KMS-11 (cell line): ENCODE measurements around the gene TEAD1.

ENCODE experiments used
- H2AFZ ChIP-seq: fragments of 200-600 bp; sonication (generic); 2 replicates; pipeline ENCODE4 v1.6.1; 2016; ENCODE audit warnings: antibody characterized with exemption, mixed run types, low read depth
- H3K27ac ChIP-seq: fragments of 200-600 bp; sonication (generic); 2 replicates; pipeline ENCODE4 v1.6.1; 2016; ENCODE audit warnings: mild to moderate bottlenecking, mixed run types
- H3K27me3 ChIP-seq: fragments of 200-600 bp; sonication (generic); 2 replicates; pipeline ENCODE4 v1.6.1; 2017; ENCODE audit warnings: mild to moderate bottlenecking, low read depth, mixed run types, moderate library complexity; ENCODE audit not compliant: insufficient read depth
- H3K36me3 ChIP-seq: fragments of 200-600 bp; sonication (generic); 2 replicates; pipeline ENCODE4 v1.6.1; 2017; ENCODE audit warnings: mild to moderate bottlenecking, mixed run types; ENCODE audit not compliant: insufficient read depth
- H3K4me1 ChIP-seq: fragments of 200-600 bp; sonication (generic); 2 replicates; pipeline ENCODE4 v1.6.1; 2016; ENCODE audit warnings: mild to moderate bottlenecking, low read depth, mixed run types; ENCODE audit not compliant: poor library complexity, severe bottlenecking
- H3K4me2 ChIP-seq: fragments of 200-600 bp; sonication (generic); 2 replicates; pipeline ENCODE4 v1.7.0; 2016; ENCODE audit warnings: mild to moderate bottlenecking, mixed run types
- H3K4me3 ChIP-seq: fragments of 200-600 bp; sonication (generic); IDR thresholded peaks from 2 replicates; pipeline ENCODE4 v1.6.1; 2017; ENCODE audit warnings: low read depth, low read length, mixed read lengths; ENCODE audit not compliant: insufficient read depth
- H3K79me2 ChIP-seq: fragments of 200-600 bp; sonication (generic); 2 replicates; pipeline ENCODE4 v1.6.1; 2016; ENCODE audit warnings: low read depth, mixed run types; ENCODE audit not compliant: insufficient read depth
- H3K9ac ChIP-seq: fragments of 200-600 bp; sonication (generic); 2 replicates; pipeline ENCODE4 v1.6.1; 2016; ENCODE audit warnings: mild to moderate bottlenecking, mixed run types
- H4K20me1 ChIP-seq: fragments of 200-600 bp; sonication (generic); 2 replicates; pipeline ENCODE4 v1.6.1; 2016; ENCODE audit warnings: mild to moderate bottlenecking, mixed run types; ENCODE audit not compliant: insufficient read depth
- CTCF ChIP-seq: fragments of 200-600 bp; sonication (generic); conservative IDR thresholded peaks from 2 replicates; pipeline ENCODE4 v1.6.1; 2017; ENCODE audit warnings: low read depth, mild to moderate bottlenecking, antibody characterized with exemption, low read length, moderate library complexity, mixed read lengths

The TEAD1 gene

GRCh38 chr11:12671370-12671769 lies 2.9 kb upstream of the TEAD1 start:
- no peaks in the 10 kb centered on the region for H4K20me1 ChIP-seq
- H3K27ac ChIP-seq, result no peak overlapping the region
- H3K36me3 ChIP-seq, result no peaks in the 10 kb centered on the region
- peaks cover 6% of the 10 kb centered on the region for H3K4me1 ChIP-seq
- peaks cover 13% of the 10 kb centered on the region for H3K79me2 ChIP-seq
- no peak overlapping the region for H3K4me3 ChIP-seq
- no peaks in the 10 kb centered on the region for H3K27me3 ChIP-seq
- no peak overlapping the region for H3K9ac ChIP-seq
- TF ChIP-seq CTCF, result no peak
- no peak overlapping the region for H3K4me2 ChIP-seq
- H2AFZ ChIP-seq, result no peak overlapping the region

GRCh38 chr11:12673601-12673923 lies 659 bp upstream of the TEAD1 start:
- peak overlapping the region; percentile 61 for H3K27ac ChIP-seq
- no peak overlapping the region for H3K4me3 ChIP-seq
- peak overlapping the region; percentile 49 for H3K4me2 ChIP-seq
- no peaks in the 10 kb centered on the region for H3K27me3 ChIP-seq
- no peaks in the 10 kb centered on the region for H3K36me3 ChIP-seq
- peaks cover 35% of the 10 kb centered on the region for H3K79me2 ChIP-seq
- H2AFZ ChIP-seq, result peak overlapping the region; percentile 82
- peak overlapping the region; percentile 94 for H3K9ac ChIP-seq
- TF ChIP-seq CTCF, result no peak
- peaks cover 11% of the 10 kb centered on the region for H4K20me1 ChIP-seq
- H3K4me1 ChIP-seq, result peaks cover 26% of the 10 kb centered on the region

GRCh38 chr11:12674571-12674935 lies 332 bp downstream of the TEAD1 start:
- Histone ChIP-seq H3K36me3 (no peaks in the 10 kb centered on the region), H3K27me3 (no peaks in the 10 kb centered on the region), H3K27ac (peak overlapping the region; percentile 73), H2AFZ (no peak overlapping the region), H3K9ac (peak overlapping the region; percentile 94), H4K20me1 (peaks cover 15% of the 10 kb centered on the region), H3K79me2 (peaks cover 45% of the 10 kb centered on the region), H3K4me2 (no peak overlapping the region), H3K4me3 (no peak overlapping the region), H3K4me1 (peaks cover 36% of the 10 kb centered on the region)
- no peak for TF ChIP-seq CTCF

GRCh38 chr11:12674936-12675696 lies 895 bp downstream of the TEAD1 start:
- peak overlapping the region; percentile 73 for H3K27ac ChIP-seq

More at GRCh38 chr11:12674936-12675696, 895 bp downstream of the TEAD1 start:
- Histone ChIP-seq H3K36me3 (no peaks in the 10 kb centered on the region), H3K4me2 (peak overlapping the region; percentile 59), H3K4me3 (no peak overlapping the region), H3K79me2 (peaks cover 51% of the 10 kb centered on the region), H3K9ac (peak overlapping the region; percentile 94), H4K20me1 (peaks cover 15% of the 10 kb centered on the region), H3K4me1 (peaks cover 40% of the 10 kb centered on the region), H3K27me3 (no peaks in the 10 kb centered on the region), H2AFZ (peak overlapping the region; percentile 62)
- TF ChIP-seq CTCF, result no peak
